M059J (cell line): ENCODE results near the gene LARP4B. TPM values are rescaled to one million over a fixed set of nuclear protein-coding genes. Genes with fewer than 3 reads are reported as not detected.

Source experiments
- DNase-seq: peaks from one replicate; pipeline ENCODE4 v3.0.0-alpha.2; 2012; ENCODE audit warnings: low read depth
- total RNA-seq: library from RNA; depleted of rRNA; stranded (reverse); fragments of >200 nt; shearing (Covaris generic); gene quantifications from 2 replicates; pipeline ENCODE4 v1.2.3, GENCODE V29; 2014

Gene LARP4B
- total RNA-seq, 1 experiment from 2014 or later, result 24.0 TPM

DNA sequence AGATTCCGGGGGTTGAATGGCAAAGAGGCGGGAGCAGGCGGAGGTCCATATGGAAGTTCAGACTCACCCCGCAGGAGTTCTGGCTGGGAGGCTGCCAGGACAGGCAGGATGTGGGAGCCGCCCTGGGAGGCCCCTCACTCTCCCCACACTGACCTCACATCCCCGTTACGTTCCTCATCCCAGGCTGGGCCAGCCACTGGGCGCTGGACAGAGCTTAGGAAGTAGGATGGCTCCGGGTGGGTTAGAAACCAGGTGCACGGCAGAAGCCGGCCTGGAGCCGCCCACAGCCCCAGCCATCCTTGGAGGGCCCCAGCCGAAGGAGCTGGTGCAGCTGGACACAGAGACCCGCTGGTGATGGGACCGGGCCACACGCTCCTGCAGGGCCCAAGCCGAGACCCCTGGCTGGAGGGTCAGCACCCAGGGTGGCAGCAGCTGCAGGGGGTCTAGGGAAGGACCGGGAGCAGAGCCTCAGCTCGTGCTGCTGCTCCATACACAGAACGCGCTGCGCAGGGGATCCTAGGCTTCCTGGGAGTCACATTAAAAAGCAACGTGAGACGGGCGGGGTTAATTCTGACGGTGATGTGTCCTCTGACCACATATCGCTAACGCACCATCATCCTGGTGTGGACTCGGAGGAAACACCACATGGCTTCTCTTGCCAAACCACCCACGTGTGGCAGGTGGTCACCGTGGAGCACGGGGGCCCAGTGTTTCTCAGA, 143.4 kb downstream of the LARP4B start:
- no peak for DNase-seq

DNA sequence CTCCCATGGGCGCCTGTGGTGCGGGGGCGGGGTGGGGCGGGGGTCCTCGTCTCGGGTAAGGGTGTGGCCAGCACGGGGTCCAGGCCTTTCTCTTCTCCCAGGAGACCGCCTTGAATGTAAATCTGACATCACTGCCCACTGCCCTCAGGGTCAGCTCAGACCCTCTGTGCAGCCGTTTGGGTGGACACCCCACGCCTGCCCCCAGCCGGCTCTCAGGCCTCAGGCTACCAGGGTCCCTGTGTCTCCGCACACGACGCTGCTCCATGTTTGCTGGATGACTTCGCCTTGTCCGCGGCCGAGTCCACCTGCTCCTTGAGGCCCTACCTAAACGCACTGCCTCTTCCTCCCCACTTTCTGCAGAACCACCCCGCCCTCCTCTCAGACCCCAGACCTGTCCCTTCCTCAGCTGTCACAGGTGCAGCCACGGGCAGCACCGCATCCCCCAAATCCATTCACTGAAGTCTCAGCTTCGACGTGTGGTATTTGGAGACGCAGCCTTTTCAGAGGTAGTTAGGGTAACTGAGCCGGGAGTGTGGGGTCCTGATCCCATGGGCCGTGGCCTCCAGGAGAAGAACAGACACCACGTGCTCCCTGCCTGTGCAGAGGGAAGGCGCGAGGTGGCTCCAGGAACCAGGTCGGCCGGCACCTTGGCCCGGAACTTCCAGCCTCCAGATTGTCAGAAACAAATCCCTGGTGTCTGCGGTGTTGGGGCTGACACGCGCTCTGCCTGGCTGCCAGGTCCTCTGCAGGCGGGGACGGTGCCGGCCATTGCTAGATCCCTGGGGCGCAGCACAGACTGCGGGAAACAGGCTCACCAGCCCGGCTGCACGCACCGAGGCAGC, 144.7 kb downstream of the LARP4B start:
- DNase-seq, result no peak

DNA sequence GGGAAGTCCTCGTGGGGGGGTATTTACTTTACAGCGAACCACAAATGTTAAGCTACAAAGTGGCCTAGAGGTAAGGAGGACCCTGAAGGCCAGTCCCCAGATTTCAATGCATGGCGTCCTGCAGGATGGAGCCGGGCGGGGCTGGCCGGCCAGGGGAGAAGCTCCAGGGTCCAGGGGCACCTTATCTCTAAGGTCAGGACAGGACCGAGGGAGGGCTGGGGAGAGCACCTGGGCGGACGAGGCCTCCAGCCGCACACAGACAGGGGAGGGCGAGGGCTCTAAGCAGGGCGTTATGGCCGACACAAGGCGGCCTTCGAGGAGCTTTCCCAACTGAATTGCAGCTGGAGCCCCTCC, 145.7 kb downstream of the LARP4B start:
- DNase-seq, result no peak

GRCh38 chr10:785089-785860, 146.2 kb downstream of the LARP4B start:
- DNase-seq, result no peak

GRCh38 chr10:784403-785088, 147.0 kb downstream of the LARP4B start:
- DNase-seq, result peak; percentile 65

DNA sequence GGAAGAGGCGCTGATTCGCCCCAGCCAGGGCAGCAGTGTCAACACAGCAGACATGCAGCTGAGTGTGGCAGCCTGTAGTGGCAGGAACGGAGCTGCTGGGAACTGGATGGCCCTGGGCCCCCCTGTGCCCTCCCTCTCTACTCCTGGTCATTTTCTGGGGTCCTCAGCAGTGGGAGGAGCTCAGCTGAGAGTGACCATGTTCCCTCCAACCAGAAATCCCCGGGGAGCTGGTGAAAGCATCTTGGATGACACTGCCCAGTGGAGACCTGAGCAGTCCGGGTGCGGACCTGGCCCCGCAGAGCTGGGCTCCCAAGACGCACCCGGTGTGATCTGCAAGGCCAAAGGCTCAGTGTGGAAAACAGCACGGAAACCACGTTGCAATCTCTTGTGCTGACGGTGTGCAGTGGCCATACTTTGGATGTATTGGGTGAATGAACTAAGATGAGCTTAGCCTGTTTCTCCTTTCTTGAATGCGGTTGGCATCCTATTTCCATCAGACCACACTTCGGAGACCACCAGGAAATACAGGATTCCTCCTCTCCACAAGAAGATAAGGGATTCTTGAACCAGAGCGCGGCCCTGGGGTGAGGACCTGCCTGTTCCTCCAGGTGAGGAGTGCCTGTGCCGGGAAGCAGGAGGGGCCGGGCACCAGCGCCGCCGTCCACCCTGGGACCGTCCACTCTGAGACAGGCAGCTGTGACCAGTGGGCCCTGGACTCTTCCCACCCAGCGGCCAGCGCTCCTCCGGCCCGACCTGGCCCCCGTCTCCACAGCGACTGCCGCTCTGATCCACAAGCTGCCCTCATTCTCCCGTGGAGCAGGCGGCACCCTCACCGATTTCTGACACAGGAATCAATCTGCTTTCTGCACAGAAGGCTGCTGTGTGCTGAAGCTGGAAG, 148.5 kb downstream of the LARP4B start:
- no peak for DNase-seq

- no peak for DNase-seq
Measured at GRCh38 chr10:780536-781524, 150.7 kb downstream of the LARP4B start.

DNA sequence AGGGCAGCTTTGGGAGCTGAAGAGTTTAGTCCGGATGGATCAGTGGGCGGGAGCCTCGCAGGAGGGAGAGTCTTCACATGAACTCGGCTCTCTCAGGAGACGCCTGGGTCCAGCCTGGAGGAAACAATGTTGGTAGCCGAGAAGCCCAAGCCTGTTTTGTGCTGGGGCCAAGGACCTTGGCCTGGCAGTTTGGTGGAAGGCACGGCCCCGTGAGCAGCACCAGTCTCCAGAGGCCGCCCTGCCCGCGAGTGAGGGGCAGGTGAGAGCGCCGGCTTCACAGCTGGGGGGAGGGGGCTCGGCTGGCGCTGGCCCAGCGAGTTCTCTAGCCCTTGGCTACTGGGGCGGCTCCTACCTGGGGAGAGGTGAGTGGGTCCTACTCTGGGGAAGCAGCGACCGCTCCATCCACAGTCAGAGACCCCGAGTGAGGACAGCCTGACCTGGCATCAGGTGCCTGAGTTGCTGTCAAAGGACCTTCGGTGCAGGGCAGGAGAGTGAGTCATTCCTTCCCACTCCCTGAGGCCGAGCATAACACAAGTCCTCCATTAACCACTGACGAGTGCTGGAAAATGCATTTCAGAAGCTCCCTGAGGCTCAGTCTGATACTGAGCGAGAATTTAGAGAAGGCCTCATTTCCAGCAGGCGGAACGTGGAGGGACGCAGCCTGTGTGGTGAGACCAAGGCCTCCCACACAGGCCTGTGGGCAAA, 152.7 kb downstream of the LARP4B start:
- DNase-seq, result peak; percentile 41

DNA sequence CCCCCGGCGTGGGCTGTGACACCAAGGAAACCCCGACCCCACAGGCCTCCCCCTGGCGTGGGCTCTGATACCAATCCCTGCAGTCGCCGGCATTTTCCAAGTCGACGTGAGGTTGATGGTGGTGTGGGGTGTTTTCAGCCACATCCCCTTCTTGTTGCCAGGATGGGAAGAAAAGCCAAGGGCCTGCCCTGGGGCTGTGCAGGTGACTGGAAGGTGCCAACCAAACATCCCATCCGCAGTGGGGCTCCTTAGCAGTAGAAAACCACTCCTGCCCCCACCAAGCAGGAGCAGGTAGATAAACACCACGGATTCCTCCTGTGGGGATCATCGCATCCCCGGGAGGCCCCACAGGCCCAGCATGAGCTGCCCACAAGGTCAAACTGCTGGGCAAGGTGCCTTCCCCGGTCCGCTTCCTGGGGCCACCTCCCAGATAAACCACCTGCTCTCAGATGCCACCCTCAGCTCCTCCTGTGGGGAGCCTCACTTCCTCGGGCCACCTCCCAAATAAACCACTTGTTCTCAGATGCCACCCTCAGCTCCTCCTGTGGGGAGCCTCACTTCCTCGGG, 153.5 kb downstream of the LARP4B start:
- DNase-seq, result no peak

GRCh38 chr10:776772-777171, 154.7 kb downstream of the LARP4B start:
- DNase-seq, result no peak

GRCh38 chr10:775245-776075, 156.0 kb downstream of the LARP4B start:
- peak; percentile 68 for DNase-seq

- DNase-seq, result no peak
Measured at GRCh38 chr10:774661-775244, 156.8 kb downstream of the LARP4B start.

GRCh38 chr10:774223-774622, 157.3 kb downstream of the LARP4B start:
- no peak for DNase-seq

DNA sequence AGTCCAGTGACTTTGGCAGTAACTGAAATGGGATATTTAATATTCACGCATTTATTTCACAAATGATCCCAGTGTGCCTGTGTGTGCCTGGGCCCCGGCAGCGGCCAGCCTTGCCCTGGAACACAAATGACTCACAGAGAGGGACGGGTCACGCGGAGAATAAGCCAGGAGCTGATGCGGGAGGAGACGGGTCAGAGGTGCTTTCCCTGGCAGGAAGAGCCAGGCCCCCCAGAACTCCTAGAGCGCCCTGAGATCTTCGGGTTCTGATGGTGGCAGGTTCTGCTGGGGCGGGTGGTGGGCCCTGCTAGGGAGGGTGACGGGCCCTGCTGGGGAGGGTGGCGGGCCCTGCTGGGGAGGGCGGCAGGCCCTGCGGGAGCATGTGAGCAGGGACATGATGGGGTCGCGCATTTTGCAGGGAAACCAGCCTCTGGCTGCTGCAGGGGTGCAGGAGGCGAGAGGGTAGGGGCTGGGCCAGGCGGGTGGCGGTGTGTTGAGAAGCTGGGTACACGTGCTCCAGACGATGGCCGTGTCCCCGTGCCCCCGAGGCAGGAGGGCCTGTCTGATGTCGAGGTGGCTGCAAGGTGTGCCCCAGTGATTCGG, 157.8 kb downstream of the LARP4B start:
- no peak for DNase-seq

GRCh38 chr10:772227-772637, 159.3 kb downstream of the LARP4B start:
- DNase-seq, result no peak

GRCh38 chr10:771647-772046, 159.9 kb downstream of the LARP4B start:
- no peak for DNase-seq

DNA sequence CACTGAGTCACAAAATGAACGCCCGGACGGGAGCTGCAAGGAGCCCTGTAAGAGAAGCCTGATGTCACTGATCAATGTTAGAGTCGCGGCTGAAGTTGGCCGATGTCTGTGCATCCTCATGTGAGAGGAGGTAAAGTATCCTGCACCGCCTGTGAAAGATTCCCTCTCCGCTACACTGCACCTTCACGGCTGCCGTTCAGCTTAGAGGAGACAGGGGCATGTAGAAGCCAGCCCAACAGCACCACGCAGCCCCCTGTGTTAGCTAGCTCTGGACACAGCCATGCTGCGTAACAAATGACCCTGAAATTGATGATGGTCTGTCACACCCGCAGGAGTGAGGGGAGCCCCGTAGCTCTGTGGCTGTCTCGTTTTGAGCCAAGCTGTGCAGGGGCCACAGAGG, 160.5 kb downstream of the LARP4B start:
- no peak for DNase-seq
